K562 (cell line): ENCODE measurements around the gene PNLIPRP1. TPM values are rescaled to one million over a fixed set of nuclear protein-coding genes. Genes with fewer than 3 reads are reported as not detected.

Experiments
- ATAC-seq: fragments of 200-7000 bp; cut with Tn5 transposase; 3 replicates; pipeline ENCODE4 v1.9.1; 2020; ENCODE audit warnings: moderate library complexity
- BruUV-seq: library from RNA; stranded (reverse); fragments of 400-500 nt; replicated peaks from 2 replicates; lab custom pipeline; 2021; lab: Mats Ljungman, UMichigan
- CTCF ChIA-PET: fragments of 300-600 bp; formaldehyde crosslinking; extraction: SDS; loops from one replicate; lab custom pipeline; 2021; ENCODE audit warnings: low intra/inter-chr PET ratio; lab: Yijun Ruan, JAX
- POLR2A ChIA-PET: fragments of 300-600, 350-650 bp; sonication (Branson Sonifier 250); formaldehyde crosslinking; extraction: SDS; loops from one replicate; lab custom pipeline; 2021; ENCODE audit warnings: antibody characterized with exemption, inconsistent platforms; lab: Yijun Ruan, JAX
- DNase-seq, 4 experiments: peaks; one replicate each; pipeline versions ENCODE4 v3.0.0 to v3.0.0-alpha.2; 2011 to 2018; ENCODE audit warnings: low spot score in 3 of 4, mixed read lengths in 3 of 4; ENCODE audit errors: extremely low read depth in 1 of 4
- FAIRE-seq: peaks from 2 replicates; lab custom pipeline; 2011; peaks lifted over from hg19 to GRCh38; lab: Jason Lieb, UNC
- H2AFZ ChIP-seq: 2 replicates; pipeline ENCODE4 v1.6.0; 2011; ENCODE audit warnings: low read depth, low read length, control low read depth, inconsistent platforms
- H3K27ac ChIP-seq: fragments of 200-600 bp; 3 replicates; pipeline ENCODE4 v1.8.0; 2011; ENCODE audit warnings: low read depth, mild to moderate bottlenecking, control low read depth, inconsistent platforms, low read length, moderate library complexity, mixed read lengths; ENCODE audit errors: extremely low read depth
- H3K27me3 ChIP-seq, 2 experiments: fragments of 300-600 bp in 1 of 2; 2 replicates in 1 of 2; 3 replicates in 1 of 2; pipeline versions ENCODE4 v1.6.0 to v1.8.0; 2011; ENCODE audit warnings: inconsistent platforms in 2 of 2, low read length in 2 of 2, mild to moderate bottlenecking in 1 of 2, mixed read lengths in 1 of 2, moderate library complexity in 1 of 2; ENCODE audit not compliant: control insufficient read depth in 2 of 2, insufficient read depth in 2 of 2
- H3K36me3 ChIP-seq: fragments of 300-600 bp; 3 replicates; pipeline ENCODE4 v1.8.0; 2011; ENCODE audit warnings: mild to moderate bottlenecking, low read length, inconsistent platforms; ENCODE audit not compliant: control insufficient read depth, insufficient read depth
- H3K4me1 ChIP-seq, 2 experiments: fragments of 200-600 bp in 1 of 2; replicated peaks in 1 of 2; 2 replicates in 1 of 2; 3 replicates in 1 of 2; pipeline versions ENCODE4 v1.5.1 to v1.8.0; 2011; ENCODE audit warnings: inconsistent platforms in 2 of 2, low read length in 2 of 2, mild to moderate bottlenecking in 1 of 2, mixed read lengths in 1 of 2, moderate library complexity in 1 of 2; ENCODE audit not compliant: control insufficient read depth in 2 of 2, insufficient read depth in 2 of 2
- H3K4me2 ChIP-seq: 2 replicates; pipeline ENCODE4 v1.6.1; 2011; ENCODE audit warnings: low read length, control low read depth, inconsistent platforms, mixed read lengths; ENCODE audit not compliant: insufficient read depth
- H3K4me3 ChIP-seq: fragments of 200-600 bp; sonication (generic), shearing (Covaris generic); 2 replicates; pipeline ENCODE4 v1.5.1; 2016; ENCODE audit warnings: control low read depth, inconsistent platforms
- H3K79me2 ChIP-seq: fragments of 200-600 bp; 3 replicates; pipeline ENCODE4 v1.8.0; 2011; ENCODE audit warnings: low read length, inconsistent platforms; ENCODE audit not compliant: control insufficient read depth, insufficient read depth
- H3K9ac ChIP-seq, 2 experiments: 2 replicates each; pipeline versions ENCODE4 v1.6.0 to v1.6.1; 2011; ENCODE audit warnings: low read depth in 2 of 2, low read length in 2 of 2, control low read depth in 1 of 2, inconsistent platforms in 1 of 2, mild to moderate bottlenecking in 1 of 2, mixed read lengths in 1 of 2; ENCODE audit not compliant: insufficient read depth in 1 of 2
- H3K9me1 ChIP-seq: one replicate; pipeline ENCODE4 v1.6.0; 2011; ENCODE audit warnings: inconsistent platforms, mild to moderate bottlenecking, low read length, moderate library complexity; ENCODE audit not compliant: control insufficient read depth, insufficient read depth
- H3K9me3 ChIP-seq: replicated peaks from 2 replicates; pipeline ENCODE4 v1.5.1; 2011; ENCODE audit warnings: low read depth, low read length, inconsistent platforms; ENCODE audit not compliant: control insufficient read depth, insufficient read depth
- H4K20me1 ChIP-seq: replicated peaks from 2 replicates; pipeline ENCODE4 v1.6.1; 2011; ENCODE audit warnings: low read length, inconsistent platforms, mixed read lengths; ENCODE audit not compliant: control insufficient read depth, insufficient read depth
- FOXJ3 ChIP-seq: sonication (generic); formaldehyde crosslinking; IDR thresholded peaks from 2 replicates; pipeline ENCODE4 v1.4.0; 2020; ENCODE audit warnings: mild to moderate bottlenecking, missing genetic modification reagents
- KAT7 ChIP-seq: sonication (generic); formaldehyde crosslinking; IDR thresholded peaks from 2 replicates; pipeline ENCODE4 v1.8.0; 2022; ENCODE audit warnings: missing genetic modification reagents, mild to moderate bottlenecking, borderline replicate concordance
- RBM14 ChIP-seq: fragments of 200-400 bp; formaldehyde crosslinking; IDR thresholded peaks from 2 replicates; pipeline ENCODE4 v1.6.1; 2018; ENCODE audit warnings: low read depth, mild to moderate bottlenecking, low read length, moderate library complexity, borderline replicate concordance; ENCODE audit not compliant: insufficient read depth
- RFX7 ChIP-seq: fragments of 250-450 bp; sonication (Bioruptor Pico); IDR thresholded peaks from 2 replicates; pipeline ENCODE4 v1.5.1; 2021; ENCODE audit warnings: mild to moderate bottlenecking
- SETDB1 ChIP-seq: IDR thresholded peaks from one replicate; pipeline ENCODE4 v1.6.1; 2012; ENCODE audit warnings: low read length, control low read depth, inconsistent platforms
- SIN3A ChIP-seq, 2 experiments: fragments of 150-350 bp in 1 of 2; IDR thresholded peaks; 2 replicates each; pipeline ENCODE4 v1.6.1; 2011 to 2016; ENCODE audit warnings: borderline replicate concordance in 2 of 2, low read depth in 2 of 2, low read length in 2 of 2, mild to moderate bottlenecking in 2 of 2, moderate library complexity in 2 of 2; ENCODE audit not compliant: control insufficient read depth in 1 of 2
- STAT5B ChIP-seq: fragments of 250-450 bp; sonication (Bioruptor Pico); IDR thresholded peaks from 2 replicates; pipeline ENCODE4 v1.8.0; 2021; ENCODE audit warnings: mild to moderate bottlenecking, inconsistent platforms
- ZNF384 ChIP-seq: IDR thresholded peaks from 2 replicates; pipeline ENCODE4 v1.6.1; 2012; ENCODE audit warnings: low read depth, low read length, improper control_type of control experiment
- ZNF76 ChIP-seq: fragments of 250-450 bp; sonication (Bioruptor Pico); IDR thresholded peaks from 2 replicates; pipeline ENCODE4 v1.4.0; 2020; ENCODE audit warnings: mild to moderate bottlenecking, moderate library complexity, borderline replicate concordance
- WGBS: fragments of 100-300 bp; shearing (Covaris generic); methylation state at CpG from one replicate; pipeline ENCODE4 v1.1.6; 2016; ENCODE audit warnings: low coverage, mixed read lengths; ENCODE audit not compliant: insufficient coverage; ENCODE audit errors: missing lambda C conversion rate; 5-methylcytosine and 5-hydroxymethylcytosine counted together
- in situ Hi-C: fragments of 300-500 bp; cut with MboI; formaldehyde crosslinking; loops from 4 replicates; pipeline ENCODE4 v1.15.0; 2018; ENCODE audit warnings: inconsistent platforms, mixed read lengths
- intact Hi-C: fragments of 100-400 bp; cut with micrococcal nuclease; formaldehyde crosslinking; loops from 2 replicates; pipeline ENCODE4 v1.14.2; 2022
- polyA plus RNA-seq, 8 experiments: library from polyadenylated mRNA; depleted of rRNA in 4 of 8; stranded (reverse) in 5 of 8; unstranded in 3 of 8; fragments of >200 nt; fragmentation: Nextera tagmentation in 2 of 8; fragmentation: Illumina TruSeq in 1 of 8; extraction: Ambion mirVana in 2 of 8; extraction: Trizol in 1 of 8; gene quantifications; 2 replicates each; pipeline versions ENCODE4 v1.2.1 to v1.2.3, GENCODE V29; 2011 to 2014; ENCODE audit warnings: inconsistent platforms in 1 of 8, missing spikeins in 1 of 8
- total RNA-seq, 7 experiments: library from RNA; depleted of rRNA in 6 of 7; stranded (reverse); fragments of >200 nt in 6 of 7; fragmentation: Illumina TruSeq in 2 of 7; extraction: Trizol in 2 of 7; gene quantifications; 2 replicates each; pipeline versions ENCODE4 v1.2.1 to v1.2.3, GENCODE V29; 2011 to 2021; ENCODE audit warnings: low replicate concordance in 1 of 7

Gene PNLIPRP1
- total and polyA plus RNA-seq, 9 of the 15 experiments (the other 6 are each of a cell fraction or from before 2014, with no cell fraction given): 0.60 TPM; not detected in 8

GRCh38 chr10:116655568-116655967 lies 64.8 kb downstream of the PNLIPRP1 start:
- no peaks in the 10 kb centered on the region for H3K4me1 ChIP-seq
- no peak overlapping the region for H3K4me3 ChIP-seq
- no peaks in the 10 kb centered on the region for H3K79me2 ChIP-seq
- H3K9me1 ChIP-seq: no peaks in the 10 kb centered on the region
- TF ChIP-seq SIN3A (IDR thresholded peaks at IDR 0.05; ENCODE audit: borderline replicate concordance in 2 of 2, control insufficient read depth in 1 of 2, low read depth in 2 of 2, low read length in 2 of 2) (no peak), RFX7 (no peak), SETDB1 (no peak), ZNF76 (CRISPR knock-in tag) (no peak), STAT5B (CRISPR knock-in tag) (no peak), RBM14 (no peak), KAT7 (CRISPR knock-in tag) (no peak), FOXJ3 (CRISPR knock-in tag) (no peak), ZNF384 (no peak)
- DNase-seq (no peak), FAIRE-seq (no peak), ATAC-seq (no peak)
- H3K4me2 ChIP-seq: no peak overlapping the region
- H4K20me1 ChIP-seq: no peaks in the 10 kb centered on the region
- no peak overlapping the region for H3K27ac ChIP-seq
- WGBS: 0% methylated on average over 1 of the region's 2 CpGs
- in situ Hi-C loops: no loop called here
- no TSS peak for BruUV-seq
- no peak overlapping the region for H2AFZ ChIP-seq
- CTCF ChIA-PET: no interaction called here
- POLR2A ChIA-PET: no interaction called here
- no peak overlapping the region for H3K9ac ChIP-seq
- no peaks in the 10 kb centered on the region; a peak in 1 of 5 replicates for H3K27me3 ChIP-seq
- no peaks in the 10 kb centered on the region for H3K36me3 ChIP-seq
- no peaks in the 10 kb centered on the region for H3K9me3 ChIP-seq
- intact Hi-C loops: no loop called here
